NT2/D1 (cell line): Measurements from ENCODE around the gene ZNF57.
"Not testable (repeated sequence)": the region's sequence is repeated elsewhere in the genome, so short reads cannot be mapped to it uniquely, and the experiment has no call there.

ENCODE experiments used
- DNase-seq: peaks from one replicate; pipeline ENCODE4 v3.0.0-alpha.2; 2011; ENCODE audit warnings: low read depth, low spot score
- H3K27me3 ChIP-seq: 2 replicates; pipeline ENCODE4 v1.6.0; 2011; ENCODE audit warnings: mild to moderate bottlenecking; ENCODE audit not compliant: insufficient read length, insufficient read depth
- H3K36me3 ChIP-seq: 2 replicates; pipeline ENCODE4 v1.6.1; 2011; ENCODE audit warnings: mild to moderate bottlenecking, low read length, mixed read lengths; ENCODE audit not compliant: insufficient read depth, insufficient read length
- H3K4me1 ChIP-seq: 2 replicates; pipeline ENCODE4 v1.5.1; 2011; ENCODE audit not compliant: insufficient read depth, insufficient read length
- H3K4me3 ChIP-seq: 2 replicates; pipeline ENCODE4 v1.5.1; 2011; ENCODE audit warnings: low read depth; ENCODE audit not compliant: insufficient read length
- H3K9ac ChIP-seq: 2 replicates; pipeline ENCODE4 v1.6.0; 2011; ENCODE audit warnings: low read depth; ENCODE audit not compliant: insufficient read length
- H3K9me3 ChIP-seq: 2 replicates; pipeline ENCODE4 v1.5.1; 2011; ENCODE audit warnings: mild to moderate bottlenecking, low read length; ENCODE audit not compliant: insufficient read depth
- SUZ12 ChIP-seq: IDR thresholded peaks from 2 replicates; pipeline ENCODE4 v1.6.1; 2011; ENCODE audit not compliant: insufficient read length, insufficient read depth; ENCODE audit errors: extremely low read depth
- YY1 ChIP-seq: IDR thresholded peaks from 2 replicates; pipeline ENCODE4 v1.6.1; 2011; ENCODE audit not compliant: insufficient read length, insufficient read depth
- ZNF274 ChIP-seq: IDR thresholded peaks from 2 replicates; pipeline ENCODE4 v1.6.1; 2011; ENCODE audit warnings: mild to moderate bottlenecking, low read depth, low read length

ZNF57 gene

GRCh38 chr19:2902590-2903218 lies 2.0 kb downstream of the ZNF57 start:
- no peaks in the 10 kb centered on the region for H3K27me3 ChIP-seq
- H3K4me1 ChIP-seq = peaks cover 5% of the 10 kb centered on the region
- H3K4me3 ChIP-seq = no peak overlapping the region
- H3K9me3 ChIP-seq = no peaks in the 10 kb centered on the region
- H3K9ac ChIP-seq = no peak overlapping the region
- no peak for TF ChIP-seq YY1
- TF ChIP-seq ZNF274 = no peak
- TF ChIP-seq SUZ12 = no peak
- DNase-seq = no peak
- H3K36me3 ChIP-seq = peaks cover 2% of the 10 kb centered on the region

GRCh38 chr19:2903326-2903725 lies 2.6 kb downstream of the ZNF57 start:
- H3K27me3 ChIP-seq, H3K4me3 ChIP-seq, H3K9me3 ChIP-seq, H3K9ac ChIP-seq, H3K36me3 ChIP-seq, DNase-seq, H3K4me1 ChIP-seq: not testable (repeated sequence)

GRCh38 chr19:2905918-2906519 lies 5.3 kb downstream of the ZNF57 start:
- H3K27me3 ChIP-seq = no peaks in the 10 kb centered on the region
- H3K4me3 ChIP-seq = no peak overlapping the region
- H3K9ac ChIP-seq = no peak overlapping the region
- TF ChIP-seq YY1 (no peak), SUZ12 (no peak), ZNF274 (no peak)
- H3K9me3 ChIP-seq = no peaks in the 10 kb centered on the region
- DNase-seq = no peak
- H3K36me3 ChIP-seq = peaks cover 2% of the 10 kb centered on the region
- peaks cover 5% of the 10 kb centered on the region for H3K4me1 ChIP-seq

- H3K4me3 ChIP-seq = no peak overlapping the region
- H3K9ac ChIP-seq = peak overlapping the region; percentile 33
- no peaks in the 10 kb centered on the region for H3K27me3 ChIP-seq
- peaks cover 5% of the 10 kb centered on the region for H3K4me1 ChIP-seq
- no peak for DNase-seq
- H3K9me3 ChIP-seq = no peaks in the 10 kb centered on the region
- TF ChIP-seq YY1 (no peak), ZNF274 (no peak), SUZ12 (no peak)
- peaks cover 2% of the 10 kb centered on the region for H3K36me3 ChIP-seq
These were observed 6.0 kb downstream of the ZNF57 start for GRCh38 chr19:2906631-2907195.

- no peak for DNase-seq
- Histone ChIP-seq H3K4me1 (no peaks in the 10 kb centered on the region), H3K4me3 (no peak overlapping the region), H3K9me3 (peaks cover 17% of the 10 kb centered on the region), H3K36me3 (peaks cover 17% of the 10 kb centered on the region), H3K9ac (no peak overlapping the region), H3K27me3 (no peaks in the 10 kb centered on the region)
- TF ChIP-seq YY1 (no peak), ZNF274 (no peak)
These were observed 11.6 kb downstream of the ZNF57 start for GRCh38 chr19:2912306-2912705.

- H3K4me3 ChIP-seq = no peak overlapping the region
- TF ChIP-seq SUZ12 (no peak), ZNF274 (peak; percentile 61)
- H3K27me3 ChIP-seq = no peaks in the 10 kb centered on the region
- DNase-seq = no peak
- peaks cover 20% of the 10 kb centered on the region for H3K9me3 ChIP-seq
- no peak overlapping the region for H3K9ac ChIP-seq
- H3K36me3 ChIP-seq = peaks cover 32% of the 10 kb centered on the region
- H3K4me1 ChIP-seq = no peaks in the 10 kb centered on the region
These were observed 16.8 kb downstream of the ZNF57 start for GRCh38 chr19:2917275-2918184.

GRCh38 chr19:2922987-2923386 lies 22.3 kb downstream of the ZNF57 start:
- H3K9me3 ChIP-seq = peaks cover 4% of the 10 kb centered on the region
- no peak for DNase-seq

More at GRCh38 chr19:2922987-2923386, 22.3 kb downstream of the ZNF57 start:
- no peak for TF ChIP-seq YY1
- no peak for TF ChIP-seq SUZ12
- TF ChIP-seq ZNF274 = no peak
- H3K27me3 ChIP-seq = no peaks in the 10 kb centered on the region
- peaks cover 14% of the 10 kb centered on the region for H3K36me3 ChIP-seq
- no peak overlapping the region for H3K4me3 ChIP-seq
- peaks cover 3% of the 10 kb centered on the region for H3K4me1 ChIP-seq
- no peak overlapping the region for H3K9ac ChIP-seq
